SK-N-SH treated with all-trans-retinoic acid at 6 μM for 48 hours (cell line): Measurements from ENCODE around the gene DPT.

Experiments
- ATAC-seq: fragments of 200-7000 bp; cut with Tn5 transposase; 3 replicates; pipeline ENCODE4 v1.9.1; 2020; ENCODE audit warnings: mild to moderate bottlenecking, moderate library complexity
- ARNTL ChIP-seq: fragments of 450-650 bp; formaldehyde crosslinking; IDR thresholded peaks from 2 replicates; pipeline ENCODE4 v1.5.0; 2020; ENCODE audit warnings: low read depth, mild to moderate bottlenecking, moderate library complexity, borderline replicate concordance
- CSDC2 ChIP-seq: fragments of 250-450 bp; sonication (Bioruptor Pico); IDR thresholded peaks from 2 replicates; pipeline ENCODE4 v1.5.0; 2020; ENCODE audit warnings: mild to moderate bottlenecking, moderate library complexity
- CSRNP3 ChIP-seq: fragments of 250-450 bp; sonication (Bioruptor Pico); IDR thresholded peaks from 2 replicates; pipeline ENCODE4 v1.5.1; 2021; ENCODE audit warnings: mild to moderate bottlenecking, moderate library complexity
- ESRRG ChIP-seq: fragments of 250-450 bp; sonication (Bioruptor Pico); IDR thresholded peaks from 2 replicates; pipeline ENCODE4 v1.6.1; 2021; ENCODE audit warnings: mild to moderate bottlenecking
- OSR1 ChIP-seq: fragments of 250-450 bp; sonication (Bioruptor Pico); IDR thresholded peaks from 2 replicates; pipeline ENCODE4 v1.8.0; 2022; ENCODE audit warnings: moderate library complexity, mild to moderate bottlenecking, inconsistent platforms
- PPARA ChIP-seq: fragments of 250-450 bp; sonication (Bioruptor Pico); IDR thresholded peaks from 2 replicates; pipeline ENCODE4 v1.5.0; 2020; ENCODE audit warnings: mild to moderate bottlenecking, borderline replicate concordance
- RARB ChIP-seq: fragments of 250-450 bp; sonication (Bioruptor Pico); IDR thresholded peaks from 2 replicates; pipeline ENCODE4 v1.8.0; 2021; ENCODE audit warnings: mild to moderate bottlenecking, moderate library complexity
- SNAI2 ChIP-seq: fragments of 250-450 bp; sonication (Bioruptor Pico); IDR thresholded peaks from 2 replicates; pipeline ENCODE4 v1.5.0; 2020; ENCODE audit warnings: mild to moderate bottlenecking, moderate library complexity
- TCF4 ChIP-seq: fragments of 250-450 bp; sonication (Bioruptor Pico); IDR thresholded peaks from 2 replicates; pipeline ENCODE4 v1.8.0; 2021; ENCODE audit warnings: mild to moderate bottlenecking, moderate library complexity, borderline replicate concordance
- TOX ChIP-seq: fragments of 250-450 bp; sonication (Bioruptor Pico); IDR thresholded peaks from 2 replicates; pipeline ENCODE4 v1.8.0; 2021; ENCODE audit warnings: mild to moderate bottlenecking, moderate library complexity, borderline replicate concordance
- ZC3H10 ChIP-seq: fragments of 250-450 bp; sonication (Bioruptor Pico); IDR thresholded peaks from 2 replicates; pipeline ENCODE4 v1.5.1; 2021; ENCODE audit warnings: mild to moderate bottlenecking, moderate library complexity
- ZFP30 ChIP-seq: fragments of 450-650 bp; formaldehyde crosslinking; IDR thresholded peaks from 2 replicates; pipeline ENCODE4 v1.5.0; 2022; ENCODE audit warnings: mild to moderate bottlenecking, moderate library complexity
- ZNF565 ChIP-seq: fragments of 450-650 bp; formaldehyde crosslinking; conservative IDR thresholded peaks from 2 replicates; pipeline ENCODE4 v1.5.0; 2020; ENCODE audit warnings: low read depth, mild to moderate bottlenecking, moderate library complexity
- ZNF70 ChIP-seq: fragments of 450-650 bp; formaldehyde crosslinking; IDR thresholded peaks from 2 replicates; pipeline ENCODE4 v1.5.0; 2020; ENCODE audit warnings: mild to moderate bottlenecking, moderate library complexity
- ZNF8 ChIP-seq: fragments of 450-650 bp; formaldehyde crosslinking; IDR thresholded peaks from 2 replicates; pipeline ENCODE4 v1.5.0; 2020; ENCODE audit warnings: mild to moderate bottlenecking, moderate library complexity
- TF ChIP-seq, protein P1 (sequence below): fragments of 250-450 bp; sonication (Bioruptor Pico); IDR thresholded peaks from 2 replicates; pipeline ENCODE4 v1.8.0; 2021; ENCODE audit warnings: low read depth, mild to moderate bottlenecking, moderate library complexity, borderline replicate concordance
- TF ChIP-seq, protein P2 (sequence below): fragments of 250-450 bp; sonication (Bioruptor Pico); IDR thresholded peaks from 2 replicates; pipeline ENCODE4 v1.5.1; 2020; ENCODE audit warnings: low read depth, mild to moderate bottlenecking, moderate library complexity
- TF ChIP-seq, protein P3 (sequence below): fragments of 250-450 bp; sonication (Bioruptor Pico); IDR thresholded peaks from 2 replicates; pipeline ENCODE4 v1.5.0; 2020; ENCODE audit warnings: mild to moderate bottlenecking, moderate library complexity
- TF ChIP-seq, protein P4 (sequence below): fragments of 250-450 bp; sonication (Bioruptor Pico); IDR thresholded peaks from 2 replicates; pipeline ENCODE4 v1.8.0; 2020; ENCODE audit warnings: mild to moderate bottlenecking, moderate library complexity, borderline replicate concordance

DPT gene

DNA sequence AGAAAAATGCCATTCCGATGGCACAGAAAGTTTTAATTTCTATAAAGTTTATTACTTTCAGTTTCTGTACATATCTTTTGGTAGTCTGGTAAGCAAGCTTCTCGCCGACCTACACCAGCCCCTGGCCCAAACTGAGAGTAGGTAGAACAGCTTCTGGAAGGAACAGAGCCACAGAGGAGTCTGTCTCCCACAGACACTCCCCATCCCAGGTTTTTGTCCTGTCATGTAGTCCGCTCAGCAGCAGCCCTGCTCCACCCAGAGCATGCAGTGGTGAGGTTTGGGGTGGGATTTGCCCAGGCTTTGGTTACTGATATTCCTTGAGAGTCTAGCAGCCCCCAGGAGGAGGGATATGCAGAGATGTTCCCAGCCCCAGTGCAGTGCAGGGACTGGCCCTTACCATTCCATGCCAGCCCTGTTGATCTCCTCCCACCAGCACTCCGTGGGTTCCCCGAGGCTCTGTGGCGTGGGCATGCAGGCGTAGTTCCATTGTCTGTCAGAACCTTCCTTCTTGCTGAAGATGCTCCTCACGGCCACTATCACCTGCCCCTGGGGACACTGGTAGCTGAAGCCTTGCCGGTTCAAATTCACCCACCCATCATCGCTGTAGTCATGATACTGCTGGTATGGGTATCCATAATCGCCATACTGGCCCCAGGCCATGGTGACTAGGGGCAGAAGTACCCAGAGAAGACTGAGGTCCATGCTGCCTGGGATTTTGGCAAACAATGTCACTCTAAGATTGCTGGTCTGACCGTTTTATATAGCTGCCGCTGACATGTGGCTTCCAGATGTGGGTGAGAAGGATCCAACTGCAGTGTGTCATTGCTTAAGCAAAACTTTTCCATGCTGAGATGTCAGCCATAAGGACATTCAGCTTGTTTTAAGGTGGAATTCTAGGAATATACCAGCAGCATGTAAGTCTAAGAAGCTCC, at the start of gene DPT:
DPT (minus strand) TSS at position 734 of the 932 bp plus-strand sequence; CDS start at position 702, 32 bp downstream.
- ATAC-seq = peak; percentile 71
- no peak for TF ChIP-seq ARNTL (CRISPR knock-in tag)
- peak; percentile 52; the same call in 1 of the 2 replicates for TF ChIP-seq TCF4 (CRISPR knock-in tag)

- TF ChIP-seq CSDC2 (CRISPR knock-in tag) (no peak), ZNF8 (no peak), OSR1 (CRISPR knock-in tag) (no peak), TOX (no peak), SNAI2 (CRISPR knock-in tag) (no peak)
- TF ChIP-seq, protein P1, sequence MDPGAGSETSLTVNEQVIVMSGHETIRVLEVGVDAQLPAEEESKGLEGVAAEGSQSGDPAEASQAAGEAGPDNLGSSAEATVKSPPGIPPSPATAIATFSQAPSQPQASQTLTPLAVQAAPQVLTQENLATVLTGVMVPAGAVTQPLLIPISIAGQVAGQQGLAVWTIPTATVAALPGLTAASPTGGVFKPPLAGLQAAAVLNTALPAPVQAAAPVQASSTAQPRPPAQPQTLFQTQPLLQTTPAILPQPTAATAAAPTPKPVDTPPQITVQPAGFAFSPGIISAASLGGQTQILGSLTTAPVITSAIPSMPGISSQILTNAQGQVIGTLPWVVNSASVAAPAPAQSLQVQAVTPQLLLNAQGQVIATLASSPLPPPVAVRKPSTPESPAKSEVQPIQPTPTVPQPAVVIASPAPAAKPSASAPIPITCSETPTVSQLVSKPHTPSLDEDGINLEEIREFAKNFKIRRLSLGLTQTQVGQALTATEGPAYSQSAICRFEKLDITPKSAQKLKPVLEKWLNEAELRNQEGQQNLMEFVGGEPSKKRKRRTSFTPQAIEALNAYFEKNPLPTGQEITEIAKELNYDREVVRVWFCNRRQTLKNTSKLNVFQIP (CRISPR knock-in tag) = no peak
- no peak for ATAC-seq
These were observed 46.4 kb upstream of the DPT start for GRCh38 chr1:168775366-168775765.

- TF ChIP-seq ZNF8 = no peak
- TF ChIP-seq, protein P1 (CRISPR knock-in tag) = no peak
- ATAC-seq = no peak
These were observed 45.2 kb upstream of the DPT start for GRCh38 chr1:168774241-168774640.

- TF ChIP-seq ESRRG = no peak
- TF ChIP-seq ZNF565 (CRISPR knock-in tag) = no peak
- TF ChIP-seq, protein P2, sequence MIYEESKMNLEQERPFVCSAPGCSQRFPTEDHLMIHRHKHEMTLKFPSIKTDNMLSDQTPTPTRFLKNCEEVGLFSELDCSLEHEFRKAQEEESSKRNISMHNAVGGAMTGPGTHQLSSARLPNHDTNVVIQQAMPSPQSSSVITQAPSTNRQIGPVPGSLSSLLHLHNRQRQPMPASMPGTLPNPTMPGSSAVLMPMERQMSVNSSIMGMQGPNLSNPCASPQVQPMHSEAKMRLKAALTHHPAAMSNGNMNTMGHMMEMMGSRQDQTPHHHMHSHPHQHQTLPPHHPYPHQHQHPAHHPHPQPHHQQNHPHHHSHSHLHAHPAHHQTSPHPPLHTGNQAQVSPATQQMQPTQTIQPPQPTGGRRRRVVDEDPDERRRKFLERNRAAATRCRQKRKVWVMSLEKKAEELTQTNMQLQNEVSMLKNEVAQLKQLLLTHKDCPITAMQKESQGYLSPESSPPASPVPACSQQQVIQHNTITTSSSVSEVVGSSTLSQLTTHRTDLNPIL = no peak
- TF ChIP-seq ZFP30 = no peak
- no peak for TF ChIP-seq CSRNP3 (CRISPR knock-in tag)
- TF ChIP-seq OSR1 (CRISPR knock-in tag) = no peak
- no peak for TF ChIP-seq ZC3H10
- TF ChIP-seq TOX = no peak
- no peak for TF ChIP-seq CSDC2 (CRISPR knock-in tag)
- no peak for TF ChIP-seq ARNTL (CRISPR knock-in tag)
- no peak for TF ChIP-seq TCF4 (CRISPR knock-in tag)
- ATAC-seq = no peak
These were observed 43.5 kb upstream of the DPT start for GRCh38 chr1:168772428-168773060.

- ATAC-seq = no peak
- TF ChIP-seq RARB (CRISPR knock-in tag) (no peak), ZNF8 (no peak), TOX (no peak), PPARA (no peak), TCF4 (CRISPR knock-in tag) (no peak), ZC3H10 (no peak), CSDC2 (CRISPR knock-in tag) (no peak), ZNF70 (CRISPR knock-in tag) (no peak), OSR1 (CRISPR knock-in tag) (no peak)
- TF ChIP-seq, protein P3, sequence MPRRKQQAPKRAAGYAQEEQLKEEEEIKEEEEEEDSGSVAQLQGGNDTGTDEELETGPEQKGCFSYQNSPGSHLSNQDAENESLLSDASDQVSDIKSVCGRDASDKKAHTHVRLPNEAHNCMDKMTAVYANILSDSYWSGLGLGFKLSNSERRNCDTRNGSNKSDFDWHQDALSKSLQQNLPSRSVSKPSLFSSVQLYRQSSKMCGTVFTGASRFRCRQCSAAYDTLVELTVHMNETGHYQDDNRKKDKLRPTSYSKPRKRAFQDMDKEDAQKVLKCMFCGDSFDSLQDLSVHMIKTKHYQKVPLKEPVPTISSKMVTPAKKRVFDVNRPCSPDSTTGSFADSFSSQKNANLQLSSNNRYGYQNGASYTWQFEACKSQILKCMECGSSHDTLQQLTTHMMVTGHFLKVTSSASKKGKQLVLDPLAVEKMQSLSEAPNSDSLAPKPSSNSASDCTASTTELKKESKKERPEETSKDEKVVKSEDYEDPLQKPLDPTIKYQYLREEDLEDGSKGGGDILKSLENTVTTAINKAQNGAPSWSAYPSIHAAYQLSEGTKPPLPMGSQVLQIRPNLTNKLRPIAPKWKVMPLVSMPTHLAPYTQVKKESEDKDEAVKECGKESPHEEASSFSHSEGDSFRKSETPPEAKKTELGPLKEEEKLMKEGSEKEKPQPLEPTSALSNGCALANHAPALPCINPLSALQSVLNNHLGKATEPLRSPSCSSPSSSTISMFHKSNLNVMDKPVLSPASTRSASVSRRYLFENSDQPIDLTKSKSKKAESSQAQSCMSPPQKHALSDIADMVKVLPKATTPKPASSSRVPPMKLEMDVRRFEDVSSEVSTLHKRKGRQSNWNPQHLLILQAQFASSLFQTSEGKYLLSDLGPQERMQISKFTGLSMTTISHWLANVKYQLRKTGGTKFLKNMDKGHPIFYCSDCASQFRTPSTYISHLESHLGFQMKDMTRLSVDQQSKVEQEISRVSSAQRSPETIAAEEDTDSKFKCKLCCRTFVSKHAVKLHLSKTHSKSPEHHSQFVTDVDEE = no peak
- TF ChIP-seq, protein P4, sequence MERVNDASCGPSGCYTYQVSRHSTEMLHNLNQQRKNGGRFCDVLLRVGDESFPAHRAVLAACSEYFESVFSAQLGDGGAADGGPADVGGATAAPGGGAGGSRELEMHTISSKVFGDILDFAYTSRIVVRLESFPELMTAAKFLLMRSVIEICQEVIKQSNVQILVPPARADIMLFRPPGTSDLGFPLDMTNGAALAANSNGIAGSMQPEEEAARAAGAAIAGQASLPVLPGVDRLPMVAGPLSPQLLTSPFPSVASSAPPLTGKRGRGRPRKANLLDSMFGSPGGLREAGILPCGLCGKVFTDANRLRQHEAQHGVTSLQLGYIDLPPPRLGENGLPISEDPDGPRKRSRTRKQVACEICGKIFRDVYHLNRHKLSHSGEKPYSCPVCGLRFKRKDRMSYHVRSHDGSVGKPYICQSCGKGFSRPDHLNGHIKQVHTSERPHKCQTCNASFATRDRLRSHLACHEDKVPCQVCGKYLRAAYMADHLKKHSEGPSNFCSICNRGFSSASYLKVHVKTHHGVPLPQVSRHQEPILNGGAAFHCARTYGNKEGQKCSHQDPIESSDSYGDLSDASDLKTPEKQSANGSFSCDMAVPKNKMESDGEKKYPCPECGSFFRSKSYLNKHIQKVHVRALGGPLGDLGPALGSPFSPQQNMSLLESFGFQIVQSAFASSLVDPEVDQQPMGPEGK (CRISPR knock-in tag) = no peak
- TF ChIP-seq, protein P2 = no peak
These were observed 42.2 kb upstream of the DPT start for GRCh38 chr1:168771104-168771630.
